ENCODE results near the gene OSBPL7. TPM values are rescaled to one million over a fixed set of nuclear protein-coding genes. Genes with fewer than 3 reads are reported as not detected.

Gene OSBPL7
- total RNA-seq, 1 experiment from 2014 or later = 9.1 TPM

DNA sequence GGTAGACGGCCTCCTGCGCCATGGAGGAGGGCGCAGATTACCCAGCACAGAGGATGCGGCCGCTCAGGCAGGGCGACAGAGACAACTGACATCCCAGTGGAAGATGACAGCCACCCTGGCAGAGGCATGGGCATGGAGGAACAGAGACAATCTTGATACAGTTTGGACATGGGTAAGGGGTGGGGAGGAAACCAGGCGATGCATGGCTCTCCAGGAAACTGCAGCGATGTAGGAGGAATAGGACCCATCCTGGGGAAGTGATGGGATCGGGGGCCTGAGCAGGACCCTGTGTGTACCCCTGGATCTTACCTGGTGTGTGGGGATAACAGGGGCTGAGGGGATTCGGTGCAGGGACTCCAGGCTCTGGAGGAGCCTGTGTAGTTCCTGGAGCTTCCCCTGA lies 4.6 kb downstream of the OSBPL7 start:
- CTCF ChIA-PET = no interaction called here
- in situ Hi-C loops (cut with HindIII; ENCODE audit: low pct_unique_long_range_greater_than_20kb, low sequenced_read_pairs) = no loop called here
- ATAC-seq (no peak), DNase-seq (ENCODE audit: low read depth, low spot score) (no peak)
- TF ChIP-seq, protein P1, sequence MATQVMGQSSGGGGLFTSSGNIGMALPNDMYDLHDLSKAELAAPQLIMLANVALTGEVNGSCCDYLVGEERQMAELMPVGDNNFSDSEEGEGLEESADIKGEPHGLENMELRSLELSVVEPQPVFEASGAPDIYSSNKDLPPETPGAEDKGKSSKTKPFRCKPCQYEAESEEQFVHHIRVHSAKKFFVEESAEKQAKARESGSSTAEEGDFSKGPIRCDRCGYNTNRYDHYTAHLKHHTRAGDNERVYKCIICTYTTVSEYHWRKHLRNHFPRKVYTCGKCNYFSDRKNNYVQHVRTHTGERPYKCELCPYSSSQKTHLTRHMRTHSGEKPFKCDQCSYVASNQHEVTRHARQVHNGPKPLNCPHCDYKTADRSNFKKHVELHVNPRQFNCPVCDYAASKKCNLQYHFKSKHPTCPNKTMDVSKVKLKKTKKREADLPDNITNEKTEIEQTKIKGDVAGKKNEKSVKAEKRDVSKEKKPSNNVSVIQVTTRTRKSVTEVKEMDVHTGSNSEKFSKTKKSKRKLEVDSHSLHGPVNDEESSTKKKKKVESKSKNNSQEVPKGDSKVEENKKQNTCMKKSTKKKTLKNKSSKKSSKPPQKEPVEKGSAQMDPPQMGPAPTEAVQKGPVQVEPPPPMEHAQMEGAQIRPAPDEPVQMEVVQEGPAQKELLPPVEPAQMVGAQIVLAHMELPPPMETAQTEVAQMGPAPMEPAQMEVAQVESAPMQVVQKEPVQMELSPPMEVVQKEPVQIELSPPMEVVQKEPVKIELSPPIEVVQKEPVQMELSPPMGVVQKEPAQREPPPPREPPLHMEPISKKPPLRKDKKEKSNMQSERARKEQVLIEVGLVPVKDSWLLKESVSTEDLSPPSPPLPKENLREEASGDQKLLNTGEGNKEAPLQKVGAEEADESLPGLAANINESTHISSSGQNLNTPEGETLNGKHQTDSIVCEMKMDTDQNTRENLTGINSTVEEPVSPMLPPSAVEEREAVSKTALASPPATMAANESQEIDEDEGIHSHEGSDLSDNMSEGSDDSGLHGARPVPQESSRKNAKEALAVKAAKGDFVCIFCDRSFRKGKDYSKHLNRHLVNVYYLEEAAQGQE (IDR thresholded peaks at IDR 0.05; ENCODE audit: insufficient read depth in 1 of 2, low read depth in 2 of 2, low read length in 1 of 2) = no peak
- TF ChIP-seq SIN3A (IDR thresholded peaks at IDR 0.05; ENCODE audit: borderline replicate concordance, insufficient read depth, low read depth, low read length) (no peak), POLR2AphosphoS5 (IDR thresholded peaks at IDR 0.05; ENCODE audit: low read depth, low read length) (no peak), TCF7L2 (IDR thresholded peaks at IDR 0.05; ENCODE audit: low read depth, low read length) (no peak)
- TF ChIP-seq, protein P2, sequence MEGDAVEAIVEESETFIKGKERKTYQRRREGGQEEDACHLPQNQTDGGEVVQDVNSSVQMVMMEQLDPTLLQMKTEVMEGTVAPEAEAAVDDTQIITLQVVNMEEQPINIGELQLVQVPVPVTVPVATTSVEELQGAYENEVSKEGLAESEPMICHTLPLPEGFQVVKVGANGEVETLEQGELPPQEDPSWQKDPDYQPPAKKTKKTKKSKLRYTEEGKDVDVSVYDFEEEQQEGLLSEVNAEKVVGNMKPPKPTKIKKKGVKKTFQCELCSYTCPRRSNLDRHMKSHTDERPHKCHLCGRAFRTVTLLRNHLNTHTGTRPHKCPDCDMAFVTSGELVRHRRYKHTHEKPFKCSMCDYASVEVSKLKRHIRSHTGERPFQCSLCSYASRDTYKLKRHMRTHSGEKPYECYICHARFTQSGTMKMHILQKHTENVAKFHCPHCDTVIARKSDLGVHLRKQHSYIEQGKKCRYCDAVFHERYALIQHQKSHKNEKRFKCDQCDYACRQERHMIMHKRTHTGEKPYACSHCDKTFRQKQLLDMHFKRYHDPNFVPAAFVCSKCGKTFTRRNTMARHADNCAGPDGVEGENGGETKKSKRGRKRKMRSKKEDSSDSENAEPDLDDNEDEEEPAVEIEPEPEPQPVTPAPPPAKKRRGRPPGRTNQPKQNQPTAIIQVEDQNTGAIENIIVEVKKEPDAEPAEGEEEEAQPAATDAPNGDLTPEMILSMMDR (IDR thresholded peaks at IDR 0.05) = no peak
- H3K4me3 ChIP-seq (ENCODE audit: low read depth in 2 of 2, low read length in 2 of 2) = no peak overlapping the region
- POLR2A ChIA-PET = no interaction called here
- no peaks in the 10 kb centered on the region for H3K9me3 ChIP-seq (ENCODE audit: control insufficient read depth, insufficient read depth, low read depth, low read length)
- H3K27ac ChIP-seq (ENCODE audit: low read length) = no peak overlapping the region
- H3K36me3 ChIP-seq (ENCODE audit: control insufficient read depth, insufficient read depth, low read length) = peaks cover 4% of the 10 kb centered on the region; the same call in 1 of the 2 replicates
- peaks cover 13% of the 10 kb centered on the region for H3K4me1 ChIP-seq (ENCODE audit: control insufficient read depth, insufficient read depth, low read length)
- H3K27me3 ChIP-seq (ENCODE audit: control insufficient read depth, insufficient read depth, low read length) = no peaks in the 10 kb centered on the region
- no TSS peak for BruUV-seq (replicated peaks)
- intact Hi-C loops (cut with micrococcal nuclease; ENCODE audit: unreplicated experiment) = no loop called here

DNA sequence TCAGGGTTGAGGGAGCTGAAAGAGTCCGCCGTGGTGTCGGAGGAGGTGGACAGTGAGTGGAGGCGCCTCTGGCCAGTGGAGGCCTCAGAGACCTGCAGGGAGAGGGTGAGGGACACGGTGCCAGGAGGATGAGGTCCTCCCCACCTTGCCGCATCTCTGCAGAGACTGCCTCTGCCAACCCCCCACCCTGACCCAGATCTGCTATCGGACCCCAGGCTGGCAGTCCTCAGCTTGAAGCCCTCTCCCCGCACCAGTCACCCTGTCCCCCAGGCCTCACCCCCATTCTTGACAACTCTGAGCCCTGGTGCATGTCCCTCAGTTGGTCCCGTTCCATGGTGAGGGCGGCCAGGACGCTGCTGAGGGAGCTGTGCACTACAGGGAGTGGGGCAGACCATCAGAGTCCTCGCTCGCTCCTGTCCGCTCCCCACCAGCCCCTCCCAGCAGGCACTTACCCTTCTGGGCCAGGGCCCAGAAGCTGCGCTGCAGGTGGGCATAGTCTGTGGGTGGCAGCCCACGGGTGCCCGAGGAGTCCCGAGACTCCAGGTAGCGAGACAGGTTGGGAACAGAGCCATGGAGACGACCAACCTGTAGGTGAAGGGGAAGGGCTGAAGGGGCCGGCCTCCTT lies 5.4 kb downstream of the OSBPL7 start:
- DNase-seq (ENCODE audit: low read depth, low spot score) (no peak), ATAC-seq (no peak)
- Histone ChIP-seq H3K27ac (ENCODE audit: low read length) (no peak overlapping the region), H3K9me3 (ENCODE audit: control insufficient read depth, insufficient read depth, low read depth, low read length) (no peaks in the 10 kb centered on the region), H3K36me3 (ENCODE audit: control insufficient read depth, insufficient read depth, low read length) (peaks cover under 1% of the 10 kb centered on the region; the same call in 1 of the 2 replicates), H3K4me3 (ENCODE audit: low read depth in 2 of 2, low read length in 2 of 2) (no peak overlapping the region), H3K27me3 (ENCODE audit: control insufficient read depth, insufficient read depth, low read length) (no peaks in the 10 kb centered on the region), H3K4me1 (ENCODE audit: control insufficient read depth, insufficient read depth, low read length) (peaks cover 6% of the 10 kb centered on the region; the same call in 1 of the 2 replicates)
- no TSS peak for BruUV-seq (replicated peaks)
- POLR2A ChIA-PET = no interaction called here
- no peak for TF ChIP-seq SIN3A (IDR thresholded peaks at IDR 0.05; ENCODE audit: borderline replicate concordance, insufficient read depth, low read depth, low read length)
- TF ChIP-seq, protein P2 (IDR thresholded peaks at IDR 0.05) = no peak
- no peak for TF ChIP-seq POLR2AphosphoS5 (IDR thresholded peaks at IDR 0.05; ENCODE audit: low read depth, low read length)
- CTCF ChIA-PET = no interaction called here
- in situ Hi-C loops (cut with HindIII; ENCODE audit: low pct_unique_long_range_greater_than_20kb, low sequenced_read_pairs) = no loop called here
- intact Hi-C loops (cut with micrococcal nuclease; ENCODE audit: unreplicated experiment) = no loop called here

All from Panc1 (cell line).